Measurements from ENCODE around the gene ZFP36L1.

ZFP36L1 gene, protein sequence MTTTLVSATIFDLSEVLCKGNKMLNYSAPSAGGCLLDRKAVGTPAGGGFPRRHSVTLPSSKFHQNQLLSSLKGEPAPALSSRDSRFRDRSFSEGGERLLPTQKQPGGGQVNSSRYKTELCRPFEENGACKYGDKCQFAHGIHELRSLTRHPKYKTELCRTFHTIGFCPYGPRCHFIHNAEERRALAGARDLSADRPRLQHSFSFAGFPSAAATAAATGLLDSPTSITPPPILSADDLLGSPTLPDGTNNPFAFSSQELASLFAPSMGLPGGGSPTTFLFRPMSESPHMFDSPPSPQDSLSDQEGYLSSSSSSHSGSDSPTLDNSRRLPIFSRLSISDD
- 3.9 to 79.0 (median 21.0) reads per million in 18 experiments for total RNA-seq

DNA sequence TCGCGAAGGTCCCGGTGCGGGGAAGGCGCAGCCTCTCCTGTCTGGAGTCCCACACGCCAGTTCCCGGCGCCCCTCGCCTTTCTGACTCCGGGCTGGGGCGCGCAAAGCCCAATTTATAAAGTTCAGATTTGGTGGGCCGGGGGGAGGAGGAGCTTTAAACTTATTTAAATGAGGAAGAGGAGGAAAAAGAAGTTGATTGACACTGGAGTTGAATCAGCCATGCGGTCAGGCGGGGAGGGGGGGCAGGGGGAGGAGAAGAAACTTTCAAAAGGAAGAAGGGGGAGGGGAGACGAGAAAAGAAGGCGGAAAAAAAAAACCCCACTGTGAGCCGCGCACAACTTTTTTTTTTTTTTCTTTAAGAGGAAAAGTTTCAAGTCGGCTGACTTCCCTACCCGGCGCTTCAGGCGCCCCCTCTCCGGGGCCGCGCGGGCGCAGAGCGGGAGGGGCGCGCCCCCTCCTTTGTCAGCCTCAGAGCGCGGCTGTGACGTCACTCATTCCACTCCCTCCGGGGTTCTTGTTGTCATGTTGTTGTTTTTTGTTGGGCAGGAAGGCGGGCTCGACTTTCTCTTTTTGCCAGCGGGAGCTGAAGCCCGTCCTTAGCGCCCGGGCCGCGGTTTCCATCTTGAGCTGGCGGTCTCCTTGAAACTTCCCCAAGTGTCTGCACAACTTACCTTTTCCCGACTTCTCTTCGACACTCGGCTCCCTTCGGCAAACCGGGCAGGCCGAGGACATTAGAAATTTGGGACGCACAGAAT, at the start of gene ZFP36L1:
TSS of gene ZFP36L1 (minus strand) at position 89 of the 755 bp plus-strand sequence. CDS start 129 bp downstream, outside the sequence.
- DNase-seq, result peak; percentile 91 to 97

DNA sequence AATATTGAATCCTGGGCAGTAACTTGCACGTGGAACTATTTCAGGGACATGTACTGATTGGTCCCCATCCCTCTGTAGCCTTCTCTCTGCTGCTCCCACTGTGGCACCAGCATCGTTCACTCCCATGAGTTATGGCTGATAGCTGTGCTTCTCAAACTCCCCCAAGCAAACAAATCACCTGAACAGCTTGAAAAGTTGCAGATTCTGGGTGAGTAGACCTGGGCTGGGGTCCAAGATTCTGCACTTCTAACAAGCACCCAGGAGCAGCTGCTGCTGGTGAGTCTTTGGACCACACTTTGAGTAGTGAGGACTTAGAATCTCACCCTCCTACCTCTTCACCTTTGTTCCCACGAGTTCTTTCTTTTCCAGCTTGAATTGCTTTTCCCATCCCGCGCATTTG, 49.4 kb upstream of the ZFP36L1 start:
- no peak for DNase-seq

DNA sequence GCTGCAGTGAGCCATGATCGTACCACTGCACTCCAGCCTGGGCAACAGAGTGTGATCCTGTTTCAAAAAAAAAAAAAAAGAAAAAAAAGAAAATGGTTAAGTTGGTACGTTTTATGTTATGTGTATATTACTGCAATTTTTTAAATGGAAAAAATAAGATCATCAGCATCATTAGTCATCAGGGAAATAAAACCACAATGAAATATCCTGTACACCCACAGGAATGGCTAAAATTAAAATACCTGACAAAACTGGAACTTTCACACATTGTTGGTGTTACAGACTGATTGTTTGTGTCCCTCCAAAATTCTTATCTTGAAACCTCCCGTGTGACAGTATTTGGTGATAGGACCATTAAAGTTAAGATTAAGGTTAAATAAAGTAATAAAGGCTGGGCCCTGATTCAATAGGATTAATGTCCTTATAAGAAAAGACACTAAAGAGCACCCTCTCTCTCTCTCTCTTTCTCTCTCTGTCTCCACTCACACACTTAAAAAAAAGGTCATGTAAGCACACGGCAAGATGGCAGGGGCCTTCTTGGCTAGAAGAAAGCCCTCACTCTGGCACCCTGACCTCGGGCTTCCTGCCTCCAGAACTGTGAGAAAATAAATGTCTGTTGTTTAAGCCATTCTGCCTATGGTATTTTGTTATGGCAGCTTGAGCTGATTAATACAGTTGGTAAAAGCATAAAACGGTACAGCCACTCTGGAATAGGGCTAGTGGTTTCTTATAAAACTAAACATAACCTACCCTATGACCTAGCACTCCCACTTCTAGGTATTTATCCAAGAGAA, 48.3 kb upstream of the ZFP36L1 start:
- DNase-seq, result no peak

DNA sequence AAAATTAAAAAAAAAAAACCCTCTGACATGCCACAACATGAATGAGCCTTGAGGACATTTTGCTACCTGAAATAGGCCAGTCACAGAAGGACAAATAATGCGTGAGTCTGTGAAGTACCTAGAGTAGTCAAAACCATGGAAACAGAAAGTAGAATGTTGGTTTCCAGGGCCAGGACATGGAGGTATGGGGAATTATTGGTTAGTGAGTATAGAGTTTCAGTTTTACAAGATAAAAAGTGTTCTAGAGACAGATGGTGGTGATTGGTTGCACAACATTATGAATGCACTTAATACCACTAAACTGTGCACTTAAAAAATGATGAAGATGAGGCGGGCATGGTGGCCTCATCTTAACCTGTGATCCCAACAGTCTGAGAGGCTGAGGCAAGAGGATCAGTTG, 47.6 kb upstream of the ZFP36L1 start:
- DNase-seq, result no peak

DNA sequence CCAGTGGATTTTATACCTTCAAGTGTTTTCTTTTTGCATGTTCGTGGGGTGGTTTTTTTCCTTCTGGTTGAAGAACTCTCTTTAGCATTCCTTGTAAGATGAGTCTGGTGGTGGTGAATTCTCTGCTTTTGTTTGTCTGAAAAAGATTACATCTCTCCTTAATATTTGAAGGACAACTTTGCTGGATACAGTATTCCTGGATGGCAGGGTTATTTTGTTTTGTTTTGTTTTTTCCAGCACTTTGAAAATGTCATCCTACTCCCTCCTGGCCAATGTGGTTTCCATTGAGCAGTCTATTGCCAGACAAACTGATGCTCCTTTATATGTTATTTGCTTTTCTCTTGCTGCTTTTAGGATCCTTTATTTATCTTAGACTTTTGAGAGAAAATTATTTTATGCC, 43.2 kb upstream of the ZFP36L1 start:
- DNase-seq, result no peak

DNA sequence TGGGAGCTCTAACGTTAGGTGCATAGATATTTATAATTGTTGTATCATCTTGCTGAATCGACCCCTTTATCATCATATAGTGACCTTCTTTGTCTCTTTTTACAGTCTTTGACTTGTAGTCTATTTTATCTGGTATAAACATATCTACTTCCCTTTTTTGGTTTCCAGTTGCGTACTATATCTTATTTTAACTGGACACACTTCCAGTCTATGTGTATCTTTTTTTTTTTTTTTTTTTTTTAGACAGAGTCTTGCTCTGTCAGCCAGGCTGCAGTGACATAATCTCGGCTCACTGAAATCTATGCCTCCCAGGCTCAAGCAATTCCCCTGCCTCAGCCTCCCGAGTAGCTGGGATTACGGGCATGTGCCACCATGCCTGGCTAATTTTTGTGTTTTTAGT, 41.9 kb upstream of the ZFP36L1 start:
- DNase-seq, result no peak

DNA sequence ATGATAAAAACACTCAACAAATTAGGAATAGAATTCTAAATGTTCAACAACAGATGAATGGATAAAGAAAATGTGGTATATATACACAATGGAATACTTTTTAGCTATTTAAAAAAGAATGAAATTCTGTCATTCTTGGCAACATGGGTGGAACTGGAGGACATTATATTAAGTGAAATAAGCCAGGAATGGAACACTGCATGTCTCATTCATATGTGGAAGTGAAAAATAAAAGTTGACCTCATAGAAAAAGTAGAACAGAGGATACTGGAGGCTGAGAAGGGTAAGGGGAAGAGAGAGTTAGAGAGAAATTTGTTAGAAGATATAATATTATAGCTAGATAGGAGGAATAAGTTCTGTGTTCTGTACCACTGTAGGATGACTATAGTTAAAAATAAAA, 35.8 kb upstream of the ZFP36L1 start:
- DNase-seq, result no peak

DNA sequence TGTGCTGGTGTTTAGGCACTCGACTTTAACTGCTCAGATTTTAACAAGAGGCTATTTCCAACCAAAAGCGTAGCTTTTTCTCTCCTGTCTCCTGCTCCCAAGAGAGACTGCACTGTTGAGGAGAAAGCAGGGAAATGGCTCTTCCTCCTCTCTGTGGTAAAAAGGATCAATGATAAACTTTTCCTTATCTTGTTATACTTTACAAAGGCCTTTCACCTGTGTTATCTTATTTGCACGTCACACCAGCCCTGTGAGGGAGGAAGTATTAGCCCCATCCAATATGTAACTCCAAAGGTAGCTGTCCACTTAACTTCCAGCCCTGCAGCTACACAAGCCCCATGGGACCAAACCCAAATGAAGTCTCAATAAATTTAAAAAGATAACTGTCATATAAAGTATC, 32.9 kb upstream of the ZFP36L1 start:
- no peak for DNase-seq

DNA sequence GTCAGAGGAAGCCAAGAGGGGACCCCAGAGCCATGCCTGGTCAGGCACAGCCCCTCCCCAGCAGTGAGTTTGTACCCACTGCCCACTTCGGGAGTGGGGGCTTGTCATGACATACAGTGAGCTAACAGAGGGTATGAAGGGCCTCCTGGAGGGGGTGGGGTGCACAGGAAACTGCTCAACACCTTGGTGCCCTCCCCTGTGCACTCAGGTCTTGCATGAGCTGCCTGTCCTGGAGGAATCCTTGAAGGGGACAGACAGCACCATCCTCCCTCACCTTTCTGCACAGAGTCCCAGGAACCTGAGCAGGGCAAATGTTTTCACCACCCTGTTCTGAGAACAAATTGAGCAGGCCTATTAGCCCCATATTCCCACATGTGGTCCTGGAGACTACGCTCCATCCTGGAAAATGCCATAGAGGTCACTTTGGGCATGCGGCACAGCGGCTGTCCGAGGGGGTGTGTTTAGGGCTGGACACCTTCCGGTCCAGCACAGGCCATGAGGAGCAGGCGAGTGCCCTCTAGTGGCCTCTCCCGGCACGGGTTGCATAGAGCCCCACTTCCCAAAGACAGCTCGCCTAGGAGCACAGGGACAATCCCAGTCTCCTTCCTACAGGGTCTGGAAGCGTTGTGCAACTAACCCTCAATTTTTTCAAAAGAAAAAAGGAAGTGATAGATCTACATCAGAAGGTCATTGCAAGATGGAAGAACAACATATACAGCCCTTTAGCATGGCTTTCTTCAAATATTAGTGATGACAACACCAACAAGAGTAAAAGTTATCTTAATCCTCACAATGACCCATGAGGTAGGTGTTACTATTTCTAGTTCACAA, 31.9 kb upstream of the ZFP36L1 start:
- peak; percentile 61 to 64 for DNase-seq

DNA sequence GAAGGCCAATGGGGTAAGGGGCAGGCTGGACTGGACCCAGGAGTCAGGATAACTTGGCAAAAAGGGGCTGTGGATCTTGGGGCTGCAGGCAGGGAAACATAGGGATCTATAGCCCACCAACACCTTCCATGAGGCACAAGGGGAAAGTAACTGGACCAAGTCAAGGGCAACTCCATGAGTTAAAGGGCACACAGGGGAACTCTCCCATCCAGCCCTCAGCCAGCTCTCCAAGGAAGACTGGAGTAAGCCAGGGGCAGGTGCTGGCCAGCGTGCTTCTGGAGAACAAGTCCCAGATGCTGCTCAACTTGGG, 31.3 kb upstream of the ZFP36L1 start:
- no peak for DNase-seq

DNA sequence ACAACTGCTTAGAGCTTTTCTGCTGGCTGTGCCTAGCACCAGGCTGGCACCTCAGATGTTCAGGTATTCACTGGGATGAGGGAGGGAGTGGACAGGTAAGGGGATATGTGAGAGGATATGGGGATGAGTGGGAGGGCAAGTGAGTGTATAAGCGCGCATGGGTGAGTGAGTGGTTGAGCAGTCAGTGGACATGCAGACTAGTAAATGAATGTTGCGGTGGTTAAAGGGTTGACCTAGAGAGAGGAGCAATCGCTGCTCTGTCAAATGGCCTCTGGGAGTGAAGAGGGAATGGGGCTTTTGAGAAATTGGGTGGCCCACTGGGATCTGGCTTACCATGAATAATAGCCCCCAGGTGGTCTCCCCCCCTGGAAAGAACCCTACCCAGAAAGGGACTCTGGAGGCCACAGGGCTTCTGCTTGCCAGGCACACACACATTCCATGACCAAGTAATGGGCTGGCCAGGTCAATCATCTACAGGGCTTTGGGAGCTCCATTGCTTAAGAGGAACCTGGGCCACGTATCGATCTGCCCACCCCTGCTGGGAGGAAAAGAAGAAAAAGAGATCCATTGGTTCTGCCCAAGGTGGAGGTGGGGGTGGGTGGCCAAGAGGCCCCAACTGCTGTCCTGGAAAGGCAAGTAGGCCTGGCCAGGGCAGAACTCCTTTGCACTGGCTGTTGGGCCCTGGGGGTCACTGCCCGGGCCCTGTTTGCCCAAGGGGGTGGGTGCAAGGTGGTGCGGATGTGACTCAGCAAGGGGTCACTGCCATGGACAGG, 30.8 kb upstream of the ZFP36L1 start:
- DNase-seq, result no peak

DNA sequence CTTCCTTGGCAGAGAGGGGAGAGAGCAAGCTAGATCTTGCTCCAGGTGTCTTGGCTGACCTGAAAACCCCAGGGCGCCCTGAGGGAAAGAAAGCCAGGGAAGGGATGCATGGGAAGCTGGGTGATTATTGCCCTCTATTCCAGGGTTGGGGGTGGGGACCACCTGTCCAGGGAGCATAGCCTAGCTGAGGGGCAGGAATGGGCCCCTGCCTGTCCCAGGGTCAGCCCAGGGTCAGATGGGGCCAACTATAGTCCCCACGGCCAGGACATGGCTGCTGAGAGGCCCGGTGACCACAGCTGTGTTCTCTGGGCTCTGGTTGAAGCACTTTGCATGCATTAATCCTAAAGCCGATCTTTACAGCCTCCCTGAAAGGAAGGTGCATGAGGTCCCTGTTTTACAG, 30.1 kb upstream of the ZFP36L1 start:
- DNase-seq, result no peak

DNA sequence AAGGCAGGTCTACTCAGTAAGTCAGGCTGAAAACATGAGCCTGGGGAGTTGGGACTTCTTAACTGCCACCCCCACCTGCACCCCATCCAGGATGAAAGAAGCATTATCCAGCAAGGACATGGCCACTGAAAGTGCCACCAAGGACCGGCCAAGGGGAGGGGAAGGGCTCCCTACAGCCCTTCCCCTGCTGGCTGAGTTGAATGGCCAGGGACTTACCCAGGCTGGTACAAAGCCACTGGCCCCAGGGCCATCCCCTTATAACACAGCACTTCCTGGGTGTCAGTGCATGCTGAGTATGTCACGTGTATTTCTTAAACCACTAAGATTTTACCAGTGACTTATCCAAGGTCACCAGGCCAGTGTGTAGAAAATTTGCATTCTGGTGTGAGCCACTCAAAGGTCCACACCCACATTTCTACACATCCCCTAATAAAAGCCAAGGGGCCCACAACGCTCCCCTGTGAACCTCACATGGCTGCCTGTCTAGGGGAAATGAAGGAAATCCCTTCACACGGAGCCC, 29.3 kb upstream of the ZFP36L1 start:
- peak in 1 of 2 donors; percentile 7 for DNase-seq

DNA sequence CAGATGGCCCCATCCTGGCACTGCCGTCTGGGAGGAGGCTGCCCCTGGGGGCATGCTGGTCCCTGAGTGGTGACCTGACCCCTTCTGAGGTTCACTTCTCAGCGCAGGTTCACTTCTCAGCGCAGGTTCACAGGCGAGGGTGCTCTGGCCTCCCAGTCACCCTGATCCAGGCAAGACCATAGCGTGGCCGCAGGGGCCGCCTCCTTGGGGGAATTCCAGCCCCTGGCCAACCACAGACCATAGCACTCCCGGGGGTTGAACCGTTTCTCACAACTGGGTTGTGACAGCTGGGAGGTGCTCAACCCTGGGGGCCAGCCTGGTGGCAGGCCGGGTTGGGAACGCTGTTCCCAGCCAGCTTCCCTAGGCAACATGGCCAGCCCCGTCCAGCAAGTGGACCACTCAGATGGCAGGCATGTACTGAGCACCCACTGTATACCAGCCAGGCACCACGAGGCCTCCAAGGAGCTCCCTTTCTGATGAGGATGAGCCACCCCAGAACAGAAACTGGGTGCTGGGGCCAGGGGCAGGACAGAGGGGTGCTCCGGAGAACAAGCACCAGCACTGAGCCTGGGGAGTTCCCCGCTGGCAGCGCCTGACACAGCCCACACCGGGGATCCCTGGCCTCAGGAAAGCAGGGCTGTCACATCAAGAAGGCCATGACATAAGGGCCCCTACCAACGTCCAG, 28.3 kb upstream of the ZFP36L1 start:
- DNase-seq, result no peak

DNA sequence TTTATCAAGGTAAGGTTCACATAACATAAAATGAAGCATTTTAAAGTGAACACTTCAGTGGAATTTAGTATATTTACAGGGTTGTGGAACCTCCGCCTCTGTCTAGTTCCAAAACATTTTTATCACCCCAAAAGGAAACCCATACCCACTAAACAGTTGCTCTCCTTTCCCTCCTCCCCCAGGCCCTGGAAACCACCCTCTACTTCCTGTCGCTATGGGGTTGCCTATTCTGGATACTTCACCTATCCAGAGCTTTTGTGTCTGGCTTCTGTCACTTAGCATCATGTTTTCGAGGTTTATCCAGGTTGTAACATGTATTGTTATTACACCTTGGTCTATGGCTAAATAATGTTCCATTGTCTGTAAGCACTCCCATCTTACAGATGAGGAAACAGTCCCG, 27.7 kb upstream of the ZFP36L1 start:
- DNase-seq, result no peak

DNA sequence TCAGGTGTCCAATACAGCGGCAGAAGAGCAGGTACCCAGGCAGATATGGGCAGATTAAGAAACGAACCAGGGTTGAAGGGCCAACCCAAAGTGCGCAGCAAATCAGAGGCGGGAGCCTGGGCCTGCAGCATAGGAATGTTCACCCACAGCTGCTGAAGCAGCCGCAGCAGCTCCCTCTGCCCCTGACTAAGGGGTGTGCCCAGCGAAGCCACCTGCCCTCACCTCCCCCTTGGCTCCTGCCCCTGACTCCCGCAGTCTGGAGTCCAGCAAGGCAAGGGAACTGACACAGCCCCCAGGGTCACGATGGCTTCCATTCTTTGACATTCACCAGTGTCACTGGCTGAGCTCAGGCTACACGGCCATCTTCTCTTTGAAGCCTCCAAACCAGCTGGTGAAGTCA, 27.3 kb upstream of the ZFP36L1 start:
- DNase-seq, result no peak

DNA sequence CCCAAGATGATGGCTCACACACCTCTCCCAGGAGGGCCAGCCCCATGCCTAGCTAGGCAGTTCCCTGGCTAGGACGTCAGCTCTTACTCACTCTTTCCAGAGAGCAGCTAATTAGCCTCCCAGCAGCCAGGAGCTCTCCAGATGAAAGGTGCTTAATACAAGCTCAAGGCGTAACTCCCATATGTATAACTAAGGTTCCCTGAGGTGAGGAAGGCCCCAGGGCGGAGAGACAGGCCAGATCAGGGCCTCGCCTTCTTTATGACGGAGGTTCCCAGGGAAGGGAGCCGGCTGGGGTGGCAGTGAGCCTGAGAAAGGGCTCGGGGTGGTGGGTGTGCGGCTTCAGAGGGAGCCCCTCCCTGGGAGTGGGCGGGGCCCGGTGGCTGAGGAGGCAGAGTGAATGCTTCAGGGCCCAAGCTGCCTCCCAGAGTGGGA, 26.4 kb upstream of the ZFP36L1 start:
- DNase-seq, result no peak

DNA sequence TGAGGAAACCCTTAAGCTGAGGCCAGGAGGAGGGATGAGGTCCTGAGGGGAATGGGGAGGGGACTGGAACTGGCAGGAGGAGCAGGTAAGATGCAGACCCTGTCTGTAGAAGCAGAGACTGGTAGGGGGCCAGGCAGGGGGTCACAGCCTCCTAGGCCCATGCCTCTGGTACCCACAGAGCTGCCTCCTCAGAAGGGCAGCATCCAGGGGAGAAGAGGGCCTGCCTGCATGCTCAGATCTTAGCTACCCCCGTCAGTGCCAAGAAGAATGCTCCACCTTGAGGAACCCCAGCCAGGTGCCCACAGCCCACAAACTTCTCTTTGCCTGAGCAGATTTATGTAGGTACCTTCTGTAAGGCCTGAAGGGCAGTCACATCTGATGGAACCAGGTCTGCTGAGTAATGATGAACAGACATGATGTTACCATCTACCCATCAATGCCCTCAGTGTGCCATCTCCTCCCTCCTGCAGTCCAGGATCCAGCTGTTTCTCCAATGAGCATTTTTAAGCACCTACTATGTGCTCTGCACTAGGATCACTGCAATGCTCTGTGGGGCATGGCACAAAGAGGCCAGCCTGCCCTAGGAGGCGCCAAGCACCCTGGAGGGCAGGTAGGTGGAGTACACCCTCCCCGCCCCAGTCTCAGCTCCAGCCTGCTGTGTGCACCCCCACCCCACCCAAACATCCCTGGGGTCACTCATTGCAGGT, 24.8 kb upstream of the ZFP36L1 start:
- DNase-seq, result no peak

DNA sequence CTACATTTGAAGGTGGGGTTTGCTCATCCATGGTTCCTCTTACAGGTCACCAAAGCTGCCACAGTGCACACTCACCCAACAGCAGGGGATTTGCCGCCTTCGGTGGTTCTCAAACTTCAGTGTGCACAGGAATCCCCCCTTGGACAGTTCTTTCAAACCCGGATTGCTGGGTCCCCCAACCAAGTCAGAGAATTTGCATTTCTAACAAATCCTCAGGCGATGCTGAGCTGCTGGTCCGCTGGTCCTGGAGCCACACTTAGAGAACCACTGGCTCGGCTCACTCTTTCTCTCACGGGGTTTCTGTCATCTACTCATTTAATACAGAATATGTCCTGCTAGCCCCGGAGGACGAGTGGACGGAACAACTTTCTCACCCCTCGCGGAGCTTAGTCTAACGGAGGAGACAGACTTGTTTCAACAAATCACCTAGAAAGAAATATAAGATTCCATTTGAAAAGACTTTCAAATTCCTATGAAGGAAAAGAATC, 24.1 kb upstream of the ZFP36L1 start:
- no peak for DNase-seq
